Tibial nerve (tissue), 3 donors: ENCODE results near the gene AGTRAP.

Experiments
- CTCF ChIP-seq, 5 experiments: fragments of 200-600 bp in 3 of 5; fragments of 450-650 bp in 2 of 5; sonication (generic) in 3 of 5; IDR thresholded peaks; one replicate each; pipeline ENCODE4 v1.5.1; 2016 to 2019; ENCODE audit warnings: antibody characterized with exemption in 5 of 5, mild to moderate bottlenecking in 3 of 5, moderate library complexity in 2 of 5
- POLR2A ChIP-seq, 2 donors: fragments of 450-650 bp; IDR thresholded peaks; one replicate each; pipeline ENCODE4 v1.6.1; 2017; ENCODE audit warnings: antibody characterized with exemption in 2 of 2, mild to moderate bottlenecking in 2 of 2, moderate library complexity in 2 of 2

DNA sequence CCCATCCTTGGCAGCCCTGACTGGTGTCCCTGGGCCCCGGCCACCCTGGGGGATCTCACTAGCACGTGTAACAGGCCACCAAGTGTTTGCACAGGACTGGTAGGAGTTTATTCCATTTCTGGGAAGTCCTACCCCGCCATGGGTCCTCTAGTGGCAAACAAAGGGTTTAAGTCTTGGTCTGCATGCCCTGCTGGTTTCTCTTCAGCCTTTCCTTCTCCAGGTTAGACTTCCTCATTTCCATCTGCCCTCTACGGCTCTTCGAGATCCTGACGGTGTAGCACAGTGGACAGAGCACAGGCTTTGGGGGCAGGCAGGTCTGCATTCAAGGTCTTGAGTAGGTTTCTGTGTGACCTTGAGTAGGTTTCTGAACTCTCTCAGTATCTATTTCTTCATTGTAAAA lies 2.8 kb downstream of the AGTRAP start:
- no peak for TF ChIP-seq CTCF (IDR thresholded peaks at IDR 0.05)
- TF ChIP-seq POLR2A (IDR thresholded peaks at IDR 0.05), result no peak
